Keratinocyte (primary cell): ENCODE measurements around the gene GNPDA2. TPM values are rescaled to one million over a fixed set of nuclear protein-coding genes. Genes with fewer than 3 reads are reported as not detected.

Experiments used
- DNase-seq: peaks from one replicate; pipeline ENCODE4 v3.0.0-alpha.2; 2011; ENCODE audit warnings: low read depth, missing footprints, low spot score
- FAIRE-seq: peaks from 2 replicates; lab custom pipeline; 2011; peaks lifted over from hg19 to GRCh38; lab: Jason Lieb, UNC
- H2AFZ ChIP-seq: 2 replicates; pipeline ENCODE4 v1.6.0; 2012; ENCODE audit warnings: low read length, control low read depth, inconsistent platforms; ENCODE audit not compliant: control insufficient read depth
- H3K27ac ChIP-seq: 2 replicates; pipeline ENCODE4 v1.5.1; 2011; ENCODE audit warnings: low read length; ENCODE audit not compliant: control insufficient read depth, insufficient read depth
- H3K27me3 ChIP-seq: 3 replicates; pipeline ENCODE4 v1.6.0; 2011; ENCODE audit warnings: low read length; ENCODE audit not compliant: control insufficient read depth, insufficient read depth; ENCODE audit errors: extremely low read depth
- H3K36me3 ChIP-seq, 2 experiments: 2 replicates in 1 of 2; 3 replicates in 1 of 2; pipeline ENCODE4 v1.5.1; 2011; ENCODE audit warnings: low read length in 2 of 2, mild to moderate bottlenecking in 1 of 2; ENCODE audit not compliant: control insufficient read depth in 2 of 2, insufficient read depth in 2 of 2; ENCODE audit errors: extremely low read depth in 1 of 2
- H3K4me1 ChIP-seq: 3 replicates; pipeline ENCODE4 v1.5.1; 2011; ENCODE audit warnings: low read length; ENCODE audit not compliant: control insufficient read depth, insufficient read depth; ENCODE audit errors: extremely low read depth
- H3K4me2 ChIP-seq: 3 replicates; pipeline ENCODE4 v1.6.0; 2011; ENCODE audit warnings: low read depth, low read length; ENCODE audit not compliant: control insufficient read depth, insufficient read depth; ENCODE audit errors: extremely low read depth
- H3K4me3 ChIP-seq, 3 experiments: fragments of 200-600 bp in 1 of 3; sonication (generic) in 1 of 3; 2 replicates in 2 of 3; 3 replicates in 1 of 3; pipeline ENCODE4 v1.5.1; 2011 to 2016; ENCODE audit warnings: low read length in 3 of 3, mild to moderate bottlenecking in 3 of 3, control low read depth in 2 of 3, inconsistent platforms in 1 of 3, low read depth in 1 of 3, mixed read lengths in 1 of 3, mixed run types in 1 of 3, moderate library complexity in 1 of 3; ENCODE audit not compliant: control insufficient read depth in 2 of 3, insufficient read depth in 2 of 3; ENCODE audit errors: extremely low read depth in 1 of 3
- H3K79me2 ChIP-seq: 2 replicates; pipeline ENCODE4 v1.6.0; 2012; ENCODE audit warnings: low read length; ENCODE audit not compliant: control insufficient read depth, insufficient read depth
- H3K9ac ChIP-seq: 3 replicates; pipeline ENCODE4 v1.6.0; 2011; ENCODE audit warnings: low read length; ENCODE audit not compliant: control insufficient read depth, insufficient read depth; ENCODE audit errors: extremely low read depth
- H3K9me1 ChIP-seq: 3 replicates; pipeline ENCODE4 v1.6.0; 2011; ENCODE audit warnings: low read length; ENCODE audit not compliant: control insufficient read depth, insufficient read depth; ENCODE audit errors: extremely low read depth
- H3K9me3 ChIP-seq: 2 replicates; pipeline ENCODE4 v1.5.1; 2012; ENCODE audit warnings: low read depth, low read length; ENCODE audit not compliant: control insufficient read depth
- H4K20me1 ChIP-seq: 3 replicates; pipeline ENCODE4 v1.6.0; 2011; ENCODE audit warnings: low read length; ENCODE audit not compliant: control insufficient read depth, insufficient read depth; ENCODE audit errors: extremely low read depth
- EZH2 ChIP-seq: IDR thresholded peaks from one replicate; pipeline ENCODE4 v1.6.1; 2012; ENCODE audit warnings: inconsistent platforms, mild to moderate bottlenecking, low read length, moderate library complexity
- dilution Hi-C: fragments of 300-500 bp; cut with MboI; formaldehyde crosslinking; loops from one replicate; pipeline ENCODE4 v1.7.0; 2020; ENCODE audit warnings: low sequenced_read_pairs; ENCODE audit not compliant: extremely low pct_ligation_motif_present
- polyA plus RNA-seq, 5 experiments: library from polyadenylated mRNA; depleted of rRNA in 3 of 5; stranded (reverse) in 3 of 5; stranded (forward) in 1 of 5; unstranded in 1 of 5; fragments of >200 nt; gene quantifications; 1 replicate in 1 of 5; 2 replicates in 3 of 5; 3 replicates in 1 of 5; pipeline versions ENCODE4 v1.2.1 to v1.2.3, GENCODE V29; 2011 to 2012; ENCODE audit warnings: missing spikeins in 2 of 5, low read depth in 1 of 5, low replicate concordance in 1 of 5
- TF ChIP-seq, protein P1 (sequence below), 3 experiments: IDR thresholded peaks in 1 of 3; conservative IDR thresholded peaks in 1 of 3; optimal IDR thresholded peaks in 1 of 3; 2 replicates in 2 of 3; 3 replicates in 1 of 3; pipeline versions ENCODE3 to v1.5.1; 2011; ENCODE audit warnings: low read length in 3 of 3, mild to moderate bottlenecking in 3 of 3, moderate library complexity in 2 of 3, control low read depth in 1 of 3, inconsistent platforms in 1 of 3; ENCODE audit not compliant: insufficient read depth in 2 of 3; ENCODE audit errors: extremely low read depth in 1 of 3

Gene GNPDA2
- polyA plus RNA-seq, 1 donor (not counting 4 experiments of a cell fraction or from before 2014, with no cell fraction given) = 22.6 TPM

DNA sequence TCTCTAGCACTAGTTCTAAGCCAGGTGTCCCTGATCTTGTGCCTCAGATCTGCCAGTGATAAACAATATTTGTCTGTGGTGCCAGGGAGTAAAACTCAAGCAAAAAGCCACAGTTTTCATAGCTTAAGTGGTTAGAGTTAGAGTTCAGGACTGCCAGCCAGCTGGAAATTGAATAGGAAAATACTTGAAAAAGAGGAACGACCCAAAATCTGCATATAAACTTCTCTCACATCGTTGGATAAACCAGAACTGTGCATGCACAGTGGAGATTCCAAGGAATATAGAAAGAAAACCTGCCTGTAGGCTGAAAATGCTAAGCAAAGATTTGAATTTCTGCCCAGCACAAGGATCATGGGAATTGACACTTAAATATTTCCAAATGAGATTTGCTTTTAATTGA is 35.0 kb upstream of the GNPDA2 start:
- Histone ChIP-seq H4K20me1 (no peaks in the 10 kb centered on the region), H3K79me2 (no peaks in the 10 kb centered on the region), H3K9me1 (no peaks in the 10 kb centered on the region), H3K9me3 (no peaks in the 10 kb centered on the region), H3K27me3 (no peaks in the 10 kb centered on the region), H3K27ac (no peak overlapping the region), H3K9ac (no peak overlapping the region), H3K4me3 (no peak overlapping the region), H3K4me1 (no peaks in the 10 kb centered on the region), H3K4me2 (no peak overlapping the region), H3K36me3 (no peaks in the 10 kb centered on the region), H2AFZ (no peak overlapping the region)
- dilution Hi-C loops = no loop called here
- TF ChIP-seq, protein P1, sequence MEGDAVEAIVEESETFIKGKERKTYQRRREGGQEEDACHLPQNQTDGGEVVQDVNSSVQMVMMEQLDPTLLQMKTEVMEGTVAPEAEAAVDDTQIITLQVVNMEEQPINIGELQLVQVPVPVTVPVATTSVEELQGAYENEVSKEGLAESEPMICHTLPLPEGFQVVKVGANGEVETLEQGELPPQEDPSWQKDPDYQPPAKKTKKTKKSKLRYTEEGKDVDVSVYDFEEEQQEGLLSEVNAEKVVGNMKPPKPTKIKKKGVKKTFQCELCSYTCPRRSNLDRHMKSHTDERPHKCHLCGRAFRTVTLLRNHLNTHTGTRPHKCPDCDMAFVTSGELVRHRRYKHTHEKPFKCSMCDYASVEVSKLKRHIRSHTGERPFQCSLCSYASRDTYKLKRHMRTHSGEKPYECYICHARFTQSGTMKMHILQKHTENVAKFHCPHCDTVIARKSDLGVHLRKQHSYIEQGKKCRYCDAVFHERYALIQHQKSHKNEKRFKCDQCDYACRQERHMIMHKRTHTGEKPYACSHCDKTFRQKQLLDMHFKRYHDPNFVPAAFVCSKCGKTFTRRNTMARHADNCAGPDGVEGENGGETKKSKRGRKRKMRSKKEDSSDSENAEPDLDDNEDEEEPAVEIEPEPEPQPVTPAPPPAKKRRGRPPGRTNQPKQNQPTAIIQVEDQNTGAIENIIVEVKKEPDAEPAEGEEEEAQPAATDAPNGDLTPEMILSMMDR (optimal IDR thresholded peaks at IDR 0.05 in 1 of 3, IDR thresholded peaks at IDR 0.05 in 1 of 3, conservative IDR thresholded peaks at IDR 0.05 in 1 of 3; ENCODE audit: extremely low read depth in 1 of 3, insufficient read depth in 2 of 3, low read length in 3 of 3) = no peak
- no peak for TF ChIP-seq EZH2
- DNase-seq = no peak
- FAIRE-seq = no peak

DNA sequence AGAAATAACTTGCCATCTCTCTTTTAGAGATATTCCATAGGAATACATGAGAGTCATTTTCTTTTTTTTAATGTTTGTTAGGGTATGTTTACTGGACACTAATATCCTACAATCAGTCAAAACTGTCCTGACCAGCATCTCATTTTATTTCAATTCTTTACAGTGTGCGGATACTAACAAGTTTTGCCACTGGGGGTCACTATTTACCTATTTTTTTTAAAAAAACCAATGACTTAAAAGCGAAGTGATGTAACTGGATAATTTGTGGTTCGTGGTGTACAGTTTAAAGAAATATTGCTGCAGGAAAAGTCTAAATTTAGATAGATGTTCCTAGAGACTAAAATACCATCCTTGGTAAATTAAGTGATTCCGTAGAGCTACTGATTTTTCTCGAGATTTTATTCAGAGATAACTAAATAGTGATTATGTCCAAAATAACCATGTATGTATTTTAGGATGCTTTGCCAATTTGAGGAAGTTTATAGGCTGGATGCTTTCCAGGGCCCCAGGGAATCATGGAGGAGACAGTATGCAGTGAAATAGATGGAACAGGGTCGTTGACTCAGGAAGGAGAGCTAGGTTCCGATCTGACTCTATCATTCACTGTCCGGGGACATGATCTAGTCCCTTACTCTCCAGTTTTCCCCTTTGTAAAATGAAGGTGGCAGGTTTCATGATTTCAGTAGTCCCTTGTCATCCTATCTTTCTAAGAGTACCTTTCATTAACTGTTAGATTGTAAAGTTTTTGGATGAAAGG is 34.0 kb upstream of the GNPDA2 start:
- H3K4me3 ChIP-seq = no peak overlapping the region
- dilution Hi-C loops = no loop called here
- no peaks in the 10 kb centered on the region for H3K27me3 ChIP-seq
- no peak for FAIRE-seq
- no peak overlapping the region for H3K9ac ChIP-seq
- no peak overlapping the region for H3K4me2 ChIP-seq
- DNase-seq = no peak
- H4K20me1 ChIP-seq = no peaks in the 10 kb centered on the region
- no peak overlapping the region for H2AFZ ChIP-seq
- no peaks in the 10 kb centered on the region for H3K4me1 ChIP-seq
- TF ChIP-seq, protein P1 (optimal IDR thresholded peaks at IDR 0.05 in 1 of 3, IDR thresholded peaks at IDR 0.05 in 1 of 3, conservative IDR thresholded peaks at IDR 0.05 in 1 of 3; ENCODE audit: extremely low read depth in 1 of 3, insufficient read depth in 2 of 3, low read length in 3 of 3) = peak in 1 of 3 experiments; percentile 30
- no peak for TF ChIP-seq EZH2
- no peaks in the 10 kb centered on the region for H3K9me1 ChIP-seq
- no peak overlapping the region for H3K27ac ChIP-seq
- no peaks in the 10 kb centered on the region for H3K36me3 ChIP-seq
- H3K9me3 ChIP-seq = no peaks in the 10 kb centered on the region
- H3K79me2 ChIP-seq = no peaks in the 10 kb centered on the region
